ENCODE data around the gene REC114.

The REC114 gene

GRCh38 chr15:73594109-73594508 lies 151.1 kb downstream of the REC114 start:
- no peak overlapping the region for H3K4me2 ChIP-seq (ENCODE audit: low read length)
- H3K27ac ChIP-seq = no peak overlapping the region
- H3K79me2 ChIP-seq = peaks cover 8% of the 10 kb centered on the region
- H3K4me1 ChIP-seq = peaks cover 4% of the 10 kb centered on the region
- no peak for TF ChIP-seq CTCF (IDR thresholded peaks at IDR 0.05)
- H3K27me3 ChIP-seq (ENCODE audit: control insufficient read depth, insufficient read depth, low read length) = no peaks in the 10 kb centered on the region
- no peak overlapping the region for H2AFZ ChIP-seq
- no peaks in the 10 kb centered on the region for H3K36me3 ChIP-seq (ENCODE audit: control insufficient read depth, insufficient read depth, low read length)
- no peak overlapping the region for H3K4me3 ChIP-seq (ENCODE audit: low read depth, low read length)
- H3K9me3 ChIP-seq (ENCODE audit: control insufficient read depth, low read length) = no peaks in the 10 kb centered on the region
- H3K9ac ChIP-seq = no peak overlapping the region

- Histone ChIP-seq H3K9ac (no peak overlapping the region), H3K27me3 (ENCODE audit: control insufficient read depth, insufficient read depth, low read length) (no peaks in the 10 kb centered on the region), H3K36me3 (ENCODE audit: control insufficient read depth, insufficient read depth, low read length) (no peaks in the 10 kb centered on the region), H3K4me1 (peaks cover 4% of the 10 kb centered on the region), H3K79me2 (peaks cover 9% of the 10 kb centered on the region), H3K4me2 (ENCODE audit: low read length) (no peak overlapping the region), H3K4me3 (ENCODE audit: low read depth, low read length) (no peak overlapping the region), H2AFZ (no peak overlapping the region), H3K27ac (no peak overlapping the region), H3K9me3 (ENCODE audit: control insufficient read depth, low read length) (no peaks in the 10 kb centered on the region)
- no peak for TF ChIP-seq CTCF (IDR thresholded peaks at IDR 0.05)
Observed at GRCh38 chr15:73596174-73596573, 153.2 kb downstream of the REC114 start.

GRCh38 chr15:73597036-73597638 lies 154.2 kb downstream of the REC114 start:
- H3K4me3 ChIP-seq (ENCODE audit: low read depth, low read length) = no peak overlapping the region
- no peaks in the 10 kb centered on the region for H3K9me3 ChIP-seq (ENCODE audit: control insufficient read depth, low read length)
- no peak for TF ChIP-seq CTCF (IDR thresholded peaks at IDR 0.05)
- H3K27me3 ChIP-seq (ENCODE audit: control insufficient read depth, insufficient read depth, low read length) = no peaks in the 10 kb centered on the region
- H3K4me2 ChIP-seq (ENCODE audit: low read length) = no peak overlapping the region
- no peaks in the 10 kb centered on the region for H3K36me3 ChIP-seq (ENCODE audit: control insufficient read depth, insufficient read depth, low read length)
- no peak overlapping the region for H2AFZ ChIP-seq
- H3K79me2 ChIP-seq = peaks cover 9% of the 10 kb centered on the region
- no peak overlapping the region for H3K27ac ChIP-seq
- peaks cover 8% of the 10 kb centered on the region for H3K4me1 ChIP-seq
- no peak overlapping the region for H3K9ac ChIP-seq

GRCh38 chr15:73598530-73599160 lies 155.7 kb downstream of the REC114 start:
- no peaks in the 10 kb centered on the region for H3K27me3 ChIP-seq (ENCODE audit: control insufficient read depth, insufficient read depth, low read length)
- no peak overlapping the region for H3K4me3 ChIP-seq (ENCODE audit: low read depth, low read length)
- no peaks in the 10 kb centered on the region for H3K9me3 ChIP-seq (ENCODE audit: control insufficient read depth, low read length)
- H3K27ac ChIP-seq = no peak overlapping the region
- no peak overlapping the region for H3K9ac ChIP-seq
- TF ChIP-seq CTCF (IDR thresholded peaks at IDR 0.05) = no peak
- H3K4me1 ChIP-seq = peaks cover 11% of the 10 kb centered on the region
- H2AFZ ChIP-seq = no peak overlapping the region
- H3K4me2 ChIP-seq (ENCODE audit: low read length) = no peak overlapping the region
- no peaks in the 10 kb centered on the region for H3K36me3 ChIP-seq (ENCODE audit: control insufficient read depth, insufficient read depth, low read length)
- peaks cover 9% of the 10 kb centered on the region for H3K79me2 ChIP-seq

GRCh38 chr15:73599934-73600333 lies 157.0 kb downstream of the REC114 start:
- no peaks in the 10 kb centered on the region for H3K9me3 ChIP-seq (ENCODE audit: control insufficient read depth, low read length)
- peaks cover 9% of the 10 kb centered on the region for H3K79me2 ChIP-seq
- H3K36me3 ChIP-seq (ENCODE audit: control insufficient read depth, insufficient read depth, low read length) = no peaks in the 10 kb centered on the region
- H3K27me3 ChIP-seq (ENCODE audit: control insufficient read depth, insufficient read depth, low read length) = no peaks in the 10 kb centered on the region
- peaks cover 11% of the 10 kb centered on the region for H3K4me1 ChIP-seq
- H3K4me3 ChIP-seq (ENCODE audit: low read depth, low read length) = no peak overlapping the region
- no peak overlapping the region for H2AFZ ChIP-seq
- no peak for TF ChIP-seq CTCF (IDR thresholded peaks at IDR 0.05)
- H3K27ac ChIP-seq = no peak overlapping the region
- no peak overlapping the region for H3K9ac ChIP-seq
- no peak overlapping the region for H3K4me2 ChIP-seq (ENCODE audit: low read length)

All from parathyroid adenoma (tissue), 2 donors.